K562 (cell line): ENCODE data around the gene NEDD4L. TPM values are rescaled to one million over a fixed set of nuclear protein-coding genes. Genes with fewer than 3 reads are reported as not detected.
A peak's percentile ranks its signal among the peaks of the same experiment; 100 is the strongest.

ENCODE experiments used
- CREM ChIP-seq: IDR thresholded peaks from 2 replicates; pipeline ENCODE4 v1.6.1; 2014; ENCODE audit warnings: antibody characterized with exemption, low read depth
- HCFC1 ChIP-seq: IDR thresholded peaks from 2 replicates; pipeline ENCODE4 v1.6.1; 2012; ENCODE audit warnings: low read depth, low read length, improper control_type of control experiment
- NR2C1 ChIP-seq, 2 experiments: fragments of 450-650 bp; IDR thresholded peaks; 2 replicates each; pipeline ENCODE4 v1.6.1; 2017; ENCODE audit warnings: mild to moderate bottlenecking in 2 of 2, antibody characterized with exemption in 1 of 2, inconsistent platforms in 1 of 2, missing compliant biosample characterization in 1 of 2, missing genetic modification characterization in 1 of 2
- NR3C1 ChIP-seq: sonication (generic); formaldehyde crosslinking; IDR thresholded peaks from 2 replicates; pipeline ENCODE4 v1.8.1; 2022; ENCODE audit warnings: missing genetic modification reagents
- POLR2AphosphoS2 ChIP-seq: IDR thresholded peaks from 2 replicates; pipeline ENCODE4 v1.6.1; 2012; ENCODE audit warnings: low read length, improper control_type of control experiment
- SETDB1 ChIP-seq: IDR thresholded peaks from one replicate; pipeline ENCODE4 v1.6.1; 2012; ENCODE audit warnings: low read length, control low read depth, inconsistent platforms
- XRCC4 ChIP-seq: IDR thresholded peaks from one replicate; pipeline ENCODE4 v1.6.1; 2011; ENCODE audit not compliant: insufficient read depth, insufficient read length; ENCODE audit errors: extremely low read depth
- ZFP30 ChIP-seq: fragments of 250-450 bp; sonication (Bioruptor Pico); IDR thresholded peaks from 2 replicates; pipeline ENCODE4 v1.8.0; 2022; ENCODE audit warnings: moderate library complexity, mild to moderate bottlenecking, inconsistent platforms, borderline replicate concordance
- ZNF143 ChIP-seq: sonication (generic); formaldehyde crosslinking; IDR thresholded peaks from 2 replicates; pipeline ENCODE4 v1.9.0; 2022; ENCODE audit warnings: mild to moderate bottlenecking, missing genetic modification reagents
- polyA plus RNA-seq, 8 experiments: library from polyadenylated mRNA; depleted of rRNA in 4 of 8; stranded (reverse) in 5 of 8; unstranded in 3 of 8; fragments of >200 nt; fragmentation: Nextera tagmentation in 2 of 8; fragmentation: Illumina TruSeq in 1 of 8; extraction: Ambion mirVana in 2 of 8; extraction: Trizol in 1 of 8; gene quantifications; 2 replicates each; pipeline versions ENCODE4 v1.2.1 to v1.2.3, GENCODE V29; 2011 to 2014; ENCODE audit warnings: inconsistent platforms in 1 of 8, missing spikeins in 1 of 8
- total RNA-seq, 7 experiments: library from RNA; depleted of rRNA in 6 of 7; stranded (reverse); fragments of >200 nt in 6 of 7; fragmentation: Illumina TruSeq in 2 of 7; extraction: Trizol in 2 of 7; gene quantifications; 2 replicates each; pipeline versions ENCODE4 v1.2.1 to v1.2.3, GENCODE V29; 2011 to 2021; ENCODE audit warnings: low replicate concordance in 1 of 7
- TF ChIP-seq, protein P1 (sequence below): fragments of 450-650 bp; formaldehyde crosslinking; IDR thresholded peaks from 2 replicates; pipeline ENCODE4 v1.4.0; 2020; ENCODE audit warnings: mild to moderate bottlenecking, mixed read lengths
- TF ChIP-seq, protein P2 (sequence below): sonication (generic); formaldehyde crosslinking; IDR thresholded peaks from 2 replicates; pipeline ENCODE4 v1.5.0; 2020; ENCODE audit warnings: missing genetic modification reagents
- TF ChIP-seq, protein P3 (sequence below): fragments of 450-650 bp; IDR thresholded peaks from 2 replicates; pipeline ENCODE4 v1.6.1; 2018; ENCODE audit not compliant: partially characterized antibody
- TF ChIP-seq, protein P4 (sequence below): sonication (generic); formaldehyde crosslinking; IDR thresholded peaks from 2 replicates; pipeline ENCODE4 v1.8.0; 2023; ENCODE audit warnings: missing genetic modification reagents, mild to moderate bottlenecking, borderline replicate concordance

The NEDD4L gene
- total and polyA plus RNA-seq, 9 of the 15 experiments (the other 6 are each of a cell fraction or from before 2014, with no cell fraction given) = 8.1 to 33.4 (median 19.9) TPM

DNA sequence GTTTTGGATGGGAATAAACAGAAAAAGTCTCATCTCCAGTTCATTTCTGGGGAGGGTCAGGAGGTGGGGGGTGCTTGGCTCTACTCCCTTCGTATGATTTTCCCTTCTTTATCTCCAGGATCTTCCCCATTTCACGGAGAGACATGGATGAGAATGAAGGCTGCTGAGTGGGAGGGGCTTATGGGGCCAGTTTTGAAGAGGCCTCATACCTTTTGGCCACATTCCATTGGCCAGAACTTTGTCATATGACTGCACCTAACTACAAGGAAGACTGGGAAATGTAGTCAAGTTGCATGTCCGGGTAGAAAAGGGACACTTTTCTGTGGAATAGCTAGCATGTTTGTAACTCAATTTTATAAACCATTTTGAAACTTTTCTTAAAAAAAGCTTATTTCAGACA lies 117.6 kb downstream of the NEDD4L start (continued):
- TF ChIP-seq, protein P1, sequence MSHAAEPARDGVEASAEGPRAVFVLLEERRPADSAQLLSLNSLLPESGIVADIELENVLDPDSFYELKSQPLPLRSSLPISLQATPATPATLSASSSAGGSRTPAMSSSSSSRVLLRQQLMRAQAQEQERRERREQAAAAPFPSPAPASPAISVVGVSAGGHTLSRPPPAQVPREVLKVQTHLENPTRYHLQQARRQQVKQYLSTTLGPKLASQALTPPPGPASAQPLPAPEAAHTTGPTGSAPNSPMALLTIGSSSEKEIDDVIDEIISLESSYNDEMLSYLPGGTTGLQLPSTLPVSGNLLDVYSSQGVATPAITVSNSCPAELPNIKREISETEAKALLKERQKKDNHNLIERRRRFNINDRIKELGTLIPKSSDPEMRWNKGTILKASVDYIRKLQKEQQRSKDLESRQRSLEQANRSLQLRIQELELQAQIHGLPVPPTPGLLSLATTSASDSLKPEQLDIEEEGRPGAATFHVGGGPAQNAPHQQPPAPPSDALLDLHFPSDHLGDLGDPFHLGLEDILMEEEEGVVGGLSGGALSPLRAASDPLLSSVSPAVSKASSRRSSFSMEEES (CRISPR knock-in tag) = no peak
- no peak for TF ChIP-seq ZFP30 (CRISPR knock-in tag)
- TF ChIP-seq HCFC1 = peak; percentile 82
- TF ChIP-seq, protein P2, sequence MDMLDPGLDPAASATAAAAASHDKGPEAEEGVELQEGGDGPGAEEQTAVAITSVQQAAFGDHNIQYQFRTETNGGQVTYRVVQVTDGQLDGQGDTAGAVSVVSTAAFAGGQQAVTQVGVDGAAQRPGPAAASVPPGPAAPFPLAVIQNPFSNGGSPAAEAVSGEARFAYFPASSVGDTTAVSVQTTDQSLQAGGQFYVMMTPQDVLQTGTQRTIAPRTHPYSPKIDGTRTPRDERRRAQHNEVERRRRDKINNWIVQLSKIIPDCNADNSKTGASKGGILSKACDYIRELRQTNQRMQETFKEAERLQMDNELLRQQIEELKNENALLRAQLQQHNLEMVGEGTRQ = peak; percentile 87
- TF ChIP-seq, protein P3, sequence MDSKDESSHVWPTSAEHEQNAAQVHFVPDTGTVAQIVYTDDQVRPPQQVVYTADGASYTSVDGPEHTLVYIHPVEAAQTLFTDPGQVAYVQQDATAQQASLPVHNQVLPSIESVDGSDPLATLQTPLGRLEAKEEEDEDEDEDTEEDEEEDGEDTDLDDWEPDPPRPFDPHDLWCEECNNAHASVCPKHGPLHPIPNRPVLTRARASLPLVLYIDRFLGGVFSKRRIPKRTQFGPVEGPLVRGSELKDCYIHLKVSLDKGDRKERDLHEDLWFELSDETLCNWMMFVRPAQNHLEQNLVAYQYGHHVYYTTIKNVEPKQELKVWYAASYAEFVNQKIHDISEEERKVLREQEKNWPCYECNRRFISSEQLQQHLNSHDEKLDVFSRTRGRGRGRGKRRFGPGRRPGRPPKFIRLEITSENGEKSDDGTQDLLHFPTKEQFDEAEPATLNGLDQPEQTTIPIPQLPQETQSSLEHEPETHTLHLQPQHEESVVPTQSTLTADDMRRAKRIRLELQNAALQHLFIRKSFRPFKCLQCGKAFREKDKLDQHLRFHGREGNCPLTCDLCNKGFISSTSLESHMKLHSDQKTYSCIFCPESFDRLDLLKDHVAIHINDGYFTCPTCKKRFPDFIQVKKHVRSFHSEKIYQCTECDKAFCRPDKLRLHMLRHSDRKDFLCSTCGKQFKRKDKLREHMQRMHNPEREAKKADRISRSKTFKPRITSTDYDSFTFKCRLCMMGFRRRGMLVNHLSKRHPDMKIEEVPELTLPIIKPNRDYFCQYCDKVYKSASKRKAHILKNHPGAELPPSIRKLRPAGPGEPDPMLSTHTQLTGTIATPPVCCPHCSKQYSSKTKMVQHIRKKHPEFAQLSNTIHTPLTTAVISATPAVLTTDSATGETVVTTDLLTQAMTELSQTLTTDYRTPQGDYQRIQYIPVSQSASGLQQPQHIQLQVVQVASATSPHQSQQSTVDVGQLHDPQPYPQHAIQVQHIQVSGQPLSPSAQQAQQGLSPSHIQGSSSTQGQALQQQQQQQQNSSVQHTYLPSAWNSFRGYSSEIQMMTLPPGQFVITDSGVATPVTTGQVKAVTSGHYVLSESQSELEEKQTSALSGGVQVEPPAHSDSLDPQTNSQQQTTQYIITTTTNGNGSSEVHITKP = no peak
- no peak for TF ChIP-seq XRCC4
- TF ChIP-seq NR3C1 = no peak
- TF ChIP-seq CREM = 0 out of 2 replicates have a peak, but pooled peaks have one; percentile 16
- TF ChIP-seq, protein P4, sequence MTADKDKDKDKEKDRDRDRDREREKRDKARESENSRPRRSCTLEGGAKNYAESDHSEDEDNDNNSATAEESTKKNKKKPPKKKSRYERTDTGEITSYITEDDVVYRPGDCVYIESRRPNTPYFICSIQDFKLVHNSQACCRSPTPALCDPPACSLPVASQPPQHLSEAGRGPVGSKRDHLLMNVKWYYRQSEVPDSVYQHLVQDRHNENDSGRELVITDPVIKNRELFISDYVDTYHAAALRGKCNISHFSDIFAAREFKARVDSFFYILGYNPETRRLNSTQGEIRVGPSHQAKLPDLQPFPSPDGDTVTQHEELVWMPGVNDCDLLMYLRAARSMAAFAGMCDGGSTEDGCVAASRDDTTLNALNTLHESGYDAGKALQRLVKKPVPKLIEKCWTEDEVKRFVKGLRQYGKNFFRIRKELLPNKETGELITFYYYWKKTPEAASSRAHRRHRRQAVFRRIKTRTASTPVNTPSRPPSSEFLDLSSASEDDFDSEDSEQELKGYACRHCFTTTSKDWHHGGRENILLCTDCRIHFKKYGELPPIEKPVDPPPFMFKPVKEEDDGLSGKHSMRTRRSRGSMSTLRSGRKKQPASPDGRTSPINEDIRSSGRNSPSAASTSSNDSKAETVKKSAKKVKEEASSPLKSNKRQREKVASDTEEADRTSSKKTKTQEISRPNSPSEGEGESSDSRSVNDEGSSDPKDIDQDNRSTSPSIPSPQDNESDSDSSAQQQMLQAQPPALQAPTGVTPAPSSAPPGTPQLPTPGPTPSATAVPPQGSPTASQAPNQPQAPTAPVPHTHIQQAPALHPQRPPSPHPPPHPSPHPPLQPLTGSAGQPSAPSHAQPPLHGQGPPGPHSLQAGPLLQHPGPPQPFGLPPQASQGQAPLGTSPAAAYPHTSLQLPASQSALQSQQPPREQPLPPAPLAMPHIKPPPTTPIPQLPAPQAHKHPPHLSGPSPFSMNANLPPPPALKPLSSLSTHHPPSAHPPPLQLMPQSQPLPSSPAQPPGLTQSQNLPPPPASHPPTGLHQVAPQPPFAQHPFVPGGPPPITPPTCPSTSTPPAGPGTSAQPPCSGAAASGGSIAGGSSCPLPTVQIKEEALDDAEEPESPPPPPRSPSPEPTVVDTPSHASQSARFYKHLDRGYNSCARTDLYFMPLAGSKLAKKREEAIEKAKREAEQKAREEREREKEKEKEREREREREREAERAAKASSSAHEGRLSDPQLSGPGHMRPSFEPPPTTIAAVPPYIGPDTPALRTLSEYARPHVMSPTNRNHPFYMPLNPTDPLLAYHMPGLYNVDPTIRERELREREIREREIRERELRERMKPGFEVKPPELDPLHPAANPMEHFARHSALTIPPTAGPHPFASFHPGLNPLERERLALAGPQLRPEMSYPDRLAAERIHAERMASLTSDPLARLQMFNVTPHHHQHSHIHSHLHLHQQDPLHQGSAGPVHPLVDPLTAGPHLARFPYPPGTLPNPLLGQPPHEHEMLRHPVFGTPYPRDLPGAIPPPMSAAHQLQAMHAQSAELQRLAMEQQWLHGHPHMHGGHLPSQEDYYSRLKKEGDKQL = no peak
- TF ChIP-seq NR2C1 (IDR thresholded peaks at IDR 0.05) = no peak
- TF ChIP-seq NR2C1 (tag; IDR thresholded peaks at IDR 0.05) = no peak
- TF ChIP-seq ZNF143 (CRISPR knock-in tag) = peak; percentile 63
- no peak for TF ChIP-seq POLR2AphosphoS2
- TF ChIP-seq SETDB1 = no peak
